Prostate gland (tissue), 2 donors: ENCODE measurements around the gene ABLIM1. TPM values are rescaled to one million over a fixed set of nuclear protein-coding genes. Genes with fewer than 3 reads are reported as not detected.
A peak's percentile ranks its signal among the peaks of the same experiment; 100 is the strongest.

Source experiments
- DNase-seq: peaks from one replicate; pipeline ENCODE4 v3.0.0-alpha.2; 2019; ENCODE audit warnings: low spot score
- H3K27ac ChIP-seq, 2 donors: fragments of 200-600 bp; sonication (generic); 2 replicates each; pipeline ENCODE4 v1.5.1; 2017 to 2019
- H3K27me3 ChIP-seq: fragments of 200-600 bp; sonication (generic); replicated peaks from 2 replicates; pipeline ENCODE4 v1.5.1; 2019; ENCODE audit not compliant: insufficient read depth
- H3K36me3 ChIP-seq, 2 donors: fragments of 200-600 bp; sonication (generic); 1 replicate in 1 of 2; 2 replicates in 1 of 2; pipeline versions ENCODE4 v1.5.1 to v1.8.1; 2017 to 2019
- H3K4me1 ChIP-seq: fragments of 200-600 bp; sonication (generic); replicated peaks from 2 replicates; pipeline ENCODE4 v1.5.1; 2019
- H3K4me3 ChIP-seq, 2 donors: fragments of 200-600 bp; sonication (generic); 2 replicates each; pipeline ENCODE4 v1.5.1; 2017 to 2019
- H3K9me3 ChIP-seq: fragments of 200-600 bp; sonication (generic); 2 replicates; pipeline ENCODE4 v1.5.1; 2017
- CTCF ChIP-seq, 4 experiments: fragments of 200-600 bp in 2 of 4; fragments of 450-650 bp in 2 of 4; sonication (generic) in 2 of 4; IDR thresholded peaks; 1 replicate in 3 of 4; 2 replicates in 1 of 4; pipeline ENCODE4 v1.5.1; 2016 to 2019; ENCODE audit warnings: antibody characterized with exemption in 4 of 4, mild to moderate bottlenecking in 2 of 4, moderate library complexity in 2 of 4
- POLR2A ChIP-seq: fragments of 450-650 bp; IDR thresholded peaks from one replicate; pipeline ENCODE4 v1.6.1; 2016; ENCODE audit warnings: antibody characterized with exemption, mild to moderate bottlenecking
- POLR2AphosphoS5 ChIP-seq: sonication (generic); formaldehyde crosslinking; IDR thresholded peaks from one replicate; pipeline ENCODE4 v1.6.1; 2017; ENCODE audit warnings: antibody characterized with exemption
- WGBS: methylation state at CpG from one replicate; pipeline ENCODE4 v1.1.5; 2018; 5-methylcytosine and 5-hydroxymethylcytosine counted together
- intact Hi-C: fragments of 100-400 bp; cut with DNase I; formaldehyde crosslinking; loops from one replicate; pipeline ENCODE4 v1.14.2; 2022
- total RNA-seq, 2 donors: library from RNA; depleted of rRNA; stranded (reverse); fragments of >200 nt; gene quantifications; one replicate each; pipeline ENCODE4 v1.1.0, GENCODE V29; 2016

Gene ABLIM1
- total RNA-seq, 2 donors from 2014 or later: 43.9 to 138 TPM

DNA sequence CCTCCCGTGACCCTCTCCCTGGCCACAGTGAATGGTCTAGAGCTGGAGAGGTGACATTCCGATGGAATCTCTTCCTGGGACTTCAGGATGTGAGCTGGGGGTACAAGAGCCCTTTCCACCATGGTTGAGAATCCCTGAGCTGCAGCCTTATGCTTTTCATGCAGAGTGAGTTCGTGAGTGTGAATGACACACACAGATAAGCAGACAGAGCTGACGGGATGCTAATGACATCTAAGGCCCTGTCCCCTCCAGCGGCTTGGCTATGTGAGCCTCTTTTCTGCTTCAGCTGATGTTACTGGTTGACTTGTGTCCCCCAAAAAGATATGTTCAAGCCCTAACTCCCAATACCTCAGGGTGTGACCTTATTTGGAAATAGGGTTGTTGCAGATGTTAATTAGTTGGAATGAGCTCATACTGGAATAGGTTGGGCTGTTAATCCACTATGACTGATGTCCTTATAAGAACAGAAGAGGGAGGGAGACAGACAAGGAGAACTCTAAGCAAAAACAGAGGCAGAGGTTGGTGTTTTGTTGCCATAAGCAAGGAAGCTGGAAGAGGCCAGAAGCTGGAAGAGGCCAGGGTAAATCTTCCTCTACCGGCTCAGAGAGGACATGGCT lies 142.7 kb downstream of the ABLIM1 start:
- Histone ChIP-seq H3K4me3 (no peak overlapping the region), H3K4me1 (no peaks in the 10 kb centered on the region), H3K27me3 (no peaks in the 10 kb centered on the region), H3K27ac (no peak overlapping the region), H3K9me3 (no peaks in the 10 kb centered on the region), H3K36me3 (no peaks in the 10 kb centered on the region)
- no peak for DNase-seq
- intact Hi-C loops: no loop called here
- WGBS: 87% methylated on average over 6 of the region's 6 CpGs
- TF ChIP-seq POLR2A: no peak
- TF ChIP-seq CTCF (IDR thresholded peaks at IDR 0.05): no peak
- no peak for TF ChIP-seq POLR2AphosphoS5

DNA sequence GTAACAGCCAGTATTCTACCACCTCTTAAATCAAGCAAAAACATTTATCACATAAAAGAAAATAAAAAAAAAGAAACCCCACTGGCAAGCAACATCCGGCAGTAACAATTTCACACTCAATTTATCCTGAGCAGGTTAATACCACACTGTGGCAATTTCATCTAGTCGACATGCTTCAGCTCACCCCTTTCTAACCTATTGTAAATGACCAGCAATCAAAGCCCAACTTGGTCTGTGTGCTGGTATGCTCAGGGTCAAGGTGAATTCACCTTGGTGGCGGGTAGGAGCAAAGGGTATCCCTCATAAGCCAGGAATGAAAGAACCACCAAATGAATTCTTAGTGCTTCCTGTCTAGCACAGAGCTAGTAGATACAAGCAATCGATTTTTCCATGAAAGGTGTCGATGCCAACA lies 144.7 kb downstream of the ABLIM1 start:
- no peak for DNase-seq
- Histone ChIP-seq H3K4me1 (no peaks in the 10 kb centered on the region), H3K36me3 (no peaks in the 10 kb centered on the region), H3K27ac (no peak overlapping the region), H3K27me3 (no peaks in the 10 kb centered on the region), H3K9me3 (no peaks in the 10 kb centered on the region), H3K4me3 (no peak overlapping the region)
- intact Hi-C loops: no loop called here
- WGBS: 71% methylated on average over 5 of the region's 5 CpGs
- TF ChIP-seq POLR2AphosphoS5 (no peak), CTCF (IDR thresholded peaks at IDR 0.05) (no peak), POLR2A (no peak)

GRCh38 chr10:114511881-114512280 lies 146.2 kb downstream of the ABLIM1 start:
- no peak overlapping the region for H3K27ac ChIP-seq

GRCh38 chr10:114508376-114508775 lies 149.7 kb downstream of the ABLIM1 start:
- intact Hi-C loops: no loop called here
- Histone ChIP-seq H3K9me3 (no peaks in the 10 kb centered on the region), H3K4me1 (no peaks in the 10 kb centered on the region), H3K27ac (no peak overlapping the region), H3K36me3 (no peaks in the 10 kb centered on the region), H3K27me3 (no peaks in the 10 kb centered on the region), H3K4me3 (no peak overlapping the region)
- TF ChIP-seq POLR2A (no peak), POLR2AphosphoS5 (no peak), CTCF (IDR thresholded peaks at IDR 0.05) (no peak)
- DNase-seq: no peak
- 83% methylated on average over 3 of the region's 3 CpGs for WGBS

More at GRCh38 chr10:114511881-114512280, 146.2 kb downstream of the ABLIM1 start:
- TF ChIP-seq POLR2A: no peak
- TF ChIP-seq POLR2AphosphoS5: no peak
- no peak for TF ChIP-seq CTCF (IDR thresholded peaks at IDR 0.05)
- intact Hi-C loops: no loop called here
- no peak for DNase-seq
- Histone ChIP-seq H3K4me3 (no peak overlapping the region), H3K4me1 (no peaks in the 10 kb centered on the region), H3K9me3 (no peaks in the 10 kb centered on the region), H3K36me3 (no peaks in the 10 kb centered on the region), H3K27me3 (no peaks in the 10 kb centered on the region)
- WGBS: 91% methylated on average over 5 of the region's 5 CpGs

- no peaks in the 10 kb centered on the region for H3K36me3 ChIP-seq
- H3K4me3 ChIP-seq: no peak overlapping the region
- DNase-seq: peak; percentile 79
- 34% methylated on average over 4 of the region's 4 CpGs for WGBS
- peak overlapping the region; percentile 29 to 44 for H3K27ac ChIP-seq
- H3K9me3 ChIP-seq: no peaks in the 10 kb centered on the region
- peak; percentile 54 for TF ChIP-seq POLR2AphosphoS5
- TF ChIP-seq CTCF (IDR thresholded peaks at IDR 0.05): no peak
- intact Hi-C loops: no loop called here
- no peaks in the 10 kb centered on the region for H3K27me3 ChIP-seq
- H3K4me1 ChIP-seq: no peaks in the 10 kb centered on the region
Measured at GRCh38 chr10:114507449-114507848, 150.6 kb downstream of the ABLIM1 start.
